AG09319 (cell line): ENCODE data around the gene TEX54.

Source experiments
- DNase-seq: peaks from one replicate; pipeline ENCODE4 v3.0.0-alpha.2; 2010; ENCODE audit warnings: low read depth; ENCODE audit errors: extremely low read depth
- TF ChIP-seq, protein P1 (sequence below): IDR thresholded peaks from 2 replicates; pipeline ENCODE4 v1.5.1; 2011; ENCODE audit warnings: low read depth, mild to moderate bottlenecking, inconsistent platforms, low read length, moderate library complexity

TEX54 gene

DNA sequence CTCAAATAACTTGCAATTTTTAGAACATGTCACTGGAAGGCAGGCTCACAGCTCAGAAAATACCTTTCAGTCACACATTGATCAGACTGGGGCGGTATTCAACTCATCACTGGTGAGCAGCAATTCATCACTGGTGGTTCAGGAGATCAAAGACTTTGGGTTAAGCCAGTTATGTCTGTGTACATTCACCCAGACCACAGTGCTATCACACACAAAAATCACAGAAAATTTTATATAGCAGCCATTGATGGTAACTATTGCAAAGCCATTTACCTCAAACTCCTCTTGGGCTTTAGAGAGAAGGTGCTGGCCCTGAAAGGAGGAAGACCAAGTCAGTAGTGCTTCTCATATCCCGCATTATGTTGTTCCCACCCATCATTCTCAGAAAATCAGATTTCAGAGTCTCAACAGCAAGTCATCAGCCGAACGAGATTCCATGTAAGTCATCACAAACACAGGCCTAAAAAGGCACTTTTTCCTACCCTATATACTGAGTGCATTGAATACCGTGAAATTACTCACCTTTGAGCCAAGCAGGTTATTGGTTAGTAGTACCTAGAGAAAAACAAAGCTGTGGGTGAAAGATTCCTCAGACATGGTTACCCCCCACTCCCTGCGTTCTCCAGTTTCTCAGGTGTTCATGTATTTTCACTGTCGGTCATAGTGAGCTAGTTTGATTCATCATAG, 20.8 kb upstream of the TEX54 start:
- no peak for DNase-seq

DNA sequence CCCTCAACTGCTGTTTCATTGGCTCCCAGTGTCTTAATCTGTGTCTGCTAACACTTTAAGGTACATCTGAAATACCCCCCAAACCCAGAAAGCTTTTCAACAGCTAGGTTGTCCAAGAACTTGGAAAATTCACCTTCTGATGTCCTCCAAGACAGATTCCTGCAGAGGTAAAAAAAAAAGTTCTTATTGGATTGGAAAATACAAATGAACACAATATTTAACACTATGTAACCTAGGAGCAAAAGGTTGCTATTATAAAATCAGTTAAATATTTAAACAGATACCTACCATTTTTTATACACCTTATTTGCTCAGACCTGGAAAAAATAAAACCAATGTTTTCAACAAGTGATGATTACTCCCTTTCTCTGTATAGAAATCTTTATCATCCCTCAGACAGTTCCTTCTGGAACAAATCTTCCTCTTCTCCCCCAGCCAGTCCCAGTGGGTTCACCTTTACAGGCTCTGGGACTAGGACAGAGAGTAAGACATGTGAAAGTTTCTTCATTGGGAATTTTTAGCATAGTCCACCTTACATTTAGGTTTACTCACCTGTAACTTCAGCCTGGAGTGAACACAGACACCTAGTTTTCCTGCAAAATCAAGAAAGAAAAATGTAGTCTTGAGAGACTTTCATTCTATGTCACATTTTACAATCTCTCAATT, 20.0 kb upstream of the TEX54 start:
- DNase-seq, result no peak
- TF ChIP-seq, protein P1, sequence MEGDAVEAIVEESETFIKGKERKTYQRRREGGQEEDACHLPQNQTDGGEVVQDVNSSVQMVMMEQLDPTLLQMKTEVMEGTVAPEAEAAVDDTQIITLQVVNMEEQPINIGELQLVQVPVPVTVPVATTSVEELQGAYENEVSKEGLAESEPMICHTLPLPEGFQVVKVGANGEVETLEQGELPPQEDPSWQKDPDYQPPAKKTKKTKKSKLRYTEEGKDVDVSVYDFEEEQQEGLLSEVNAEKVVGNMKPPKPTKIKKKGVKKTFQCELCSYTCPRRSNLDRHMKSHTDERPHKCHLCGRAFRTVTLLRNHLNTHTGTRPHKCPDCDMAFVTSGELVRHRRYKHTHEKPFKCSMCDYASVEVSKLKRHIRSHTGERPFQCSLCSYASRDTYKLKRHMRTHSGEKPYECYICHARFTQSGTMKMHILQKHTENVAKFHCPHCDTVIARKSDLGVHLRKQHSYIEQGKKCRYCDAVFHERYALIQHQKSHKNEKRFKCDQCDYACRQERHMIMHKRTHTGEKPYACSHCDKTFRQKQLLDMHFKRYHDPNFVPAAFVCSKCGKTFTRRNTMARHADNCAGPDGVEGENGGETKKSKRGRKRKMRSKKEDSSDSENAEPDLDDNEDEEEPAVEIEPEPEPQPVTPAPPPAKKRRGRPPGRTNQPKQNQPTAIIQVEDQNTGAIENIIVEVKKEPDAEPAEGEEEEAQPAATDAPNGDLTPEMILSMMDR, result no peak

More for the DNA sequence above, 20.8 kb upstream of the TEX54 start:
- TF ChIP-seq, protein P1, result no peak

GRCh38 chr11:62851807-62852522, 19.3 kb upstream of the TEX54 start:
- DNase-seq, result no peak
- TF ChIP-seq, protein P1, result no peak

DNA sequence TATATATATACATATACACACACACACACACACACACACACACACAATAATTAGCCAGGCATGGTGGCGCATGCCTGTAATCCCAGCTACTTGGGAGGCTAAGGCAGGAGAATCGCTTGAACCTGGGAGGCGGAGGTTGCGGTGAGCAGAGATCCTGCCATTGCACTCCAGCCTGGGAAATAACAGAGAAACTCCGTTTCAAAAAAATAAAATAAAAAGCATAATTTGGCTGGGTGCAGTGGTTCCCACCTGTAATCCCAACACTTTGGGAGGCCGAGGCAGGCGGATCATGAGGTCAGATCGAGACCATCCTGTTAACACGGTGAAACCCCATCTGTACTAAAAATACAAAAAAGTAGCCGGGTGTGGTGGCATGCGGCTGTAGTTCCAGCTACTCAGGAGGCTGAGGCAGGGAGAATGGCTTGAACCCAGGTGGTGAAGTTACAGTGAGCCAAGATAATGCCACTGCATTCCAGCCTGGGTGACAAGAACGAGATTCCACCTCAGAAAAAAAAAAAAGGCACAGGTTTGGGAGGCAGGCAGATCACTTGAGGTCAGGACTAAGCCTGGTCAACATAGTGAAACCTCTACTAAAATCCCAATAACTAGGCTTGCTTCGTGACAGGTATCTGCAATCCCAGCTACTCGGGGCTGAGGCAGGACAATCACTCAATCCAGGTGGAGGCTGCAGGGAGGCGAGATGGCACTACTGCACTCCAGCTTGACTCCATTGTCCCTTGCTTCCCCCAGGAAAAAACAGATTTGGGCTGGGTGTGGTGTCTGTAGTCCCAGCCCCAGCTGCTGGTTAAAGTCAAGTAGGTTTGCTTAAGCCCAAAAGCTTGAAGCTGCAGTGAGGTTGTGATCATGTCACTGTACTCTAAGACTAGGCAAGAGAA, 18.5 kb upstream of the TEX54 start:
- TF ChIP-seq, protein P1, result no peak
- DNase-seq, result no peak

GRCh38 chr11:62847767-62848314, 15.2 kb upstream of the TEX54 start:
- no peak for DNase-seq
- TF ChIP-seq, protein P1, result no peak

DNA sequence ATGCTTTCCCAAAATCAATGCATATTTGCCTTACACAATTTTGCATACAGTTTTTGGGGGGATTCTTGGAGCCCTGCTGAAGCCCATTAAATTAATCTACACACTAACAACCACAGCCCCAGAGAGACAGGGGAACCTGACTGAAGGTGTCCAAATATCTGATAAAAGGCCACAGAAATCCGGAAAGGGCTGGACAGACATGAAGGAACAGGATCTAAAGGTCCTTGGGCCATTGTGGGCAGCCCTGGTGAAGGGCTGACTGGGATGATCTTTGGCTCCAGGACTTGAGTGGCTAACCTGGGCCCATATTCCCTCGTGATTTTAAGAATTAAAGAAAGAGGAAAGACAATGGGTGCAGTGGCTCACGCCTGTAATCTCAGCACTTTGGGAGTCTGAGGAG, 13.5 kb upstream of the TEX54 start:
- TF ChIP-seq, protein P1, result no peak

More for the DNA sequence above, 13.5 kb upstream of the TEX54 start:
- DNase-seq, result no peak
